ENCODE measurements around the gene USP10.

DNA sequence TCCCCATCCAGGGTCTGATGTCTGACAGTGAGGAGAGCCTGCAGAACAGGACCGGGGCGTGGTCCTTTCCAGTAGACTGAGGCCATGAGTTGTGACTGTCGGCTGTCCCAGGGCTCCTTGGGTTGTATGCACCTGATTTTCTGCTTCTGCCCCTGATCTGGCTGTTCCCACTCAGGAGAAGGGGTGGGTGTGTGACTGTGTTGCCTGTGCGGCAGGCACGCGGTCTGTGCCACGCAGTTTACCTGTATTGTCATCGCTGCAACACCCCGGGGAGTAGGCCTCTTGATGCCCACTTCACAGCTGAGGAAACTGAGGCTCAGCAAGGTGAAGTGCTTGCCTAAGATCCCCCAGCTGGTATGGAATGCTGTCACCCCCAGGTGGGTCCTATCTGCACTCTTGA, 121.4 kb downstream of the USP10 start:
- TF ChIP-seq, protein P1, sequence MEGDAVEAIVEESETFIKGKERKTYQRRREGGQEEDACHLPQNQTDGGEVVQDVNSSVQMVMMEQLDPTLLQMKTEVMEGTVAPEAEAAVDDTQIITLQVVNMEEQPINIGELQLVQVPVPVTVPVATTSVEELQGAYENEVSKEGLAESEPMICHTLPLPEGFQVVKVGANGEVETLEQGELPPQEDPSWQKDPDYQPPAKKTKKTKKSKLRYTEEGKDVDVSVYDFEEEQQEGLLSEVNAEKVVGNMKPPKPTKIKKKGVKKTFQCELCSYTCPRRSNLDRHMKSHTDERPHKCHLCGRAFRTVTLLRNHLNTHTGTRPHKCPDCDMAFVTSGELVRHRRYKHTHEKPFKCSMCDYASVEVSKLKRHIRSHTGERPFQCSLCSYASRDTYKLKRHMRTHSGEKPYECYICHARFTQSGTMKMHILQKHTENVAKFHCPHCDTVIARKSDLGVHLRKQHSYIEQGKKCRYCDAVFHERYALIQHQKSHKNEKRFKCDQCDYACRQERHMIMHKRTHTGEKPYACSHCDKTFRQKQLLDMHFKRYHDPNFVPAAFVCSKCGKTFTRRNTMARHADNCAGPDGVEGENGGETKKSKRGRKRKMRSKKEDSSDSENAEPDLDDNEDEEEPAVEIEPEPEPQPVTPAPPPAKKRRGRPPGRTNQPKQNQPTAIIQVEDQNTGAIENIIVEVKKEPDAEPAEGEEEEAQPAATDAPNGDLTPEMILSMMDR (IDR thresholded peaks at IDR 0.05) = no peak
- TF ChIP-seq EZH2 (IDR thresholded peaks at IDR 0.05; ENCODE audit: borderline replicate concordance, insufficient read depth, low read depth, low read length, poor library complexity, severe bottlenecking) = no peak

All from B cell (primary cell).